ENCODE measurements around the gene ADO.
A peak's percentile ranks its signal among the peaks of the same experiment; 100 is the strongest.

Gene ADO

DNA sequence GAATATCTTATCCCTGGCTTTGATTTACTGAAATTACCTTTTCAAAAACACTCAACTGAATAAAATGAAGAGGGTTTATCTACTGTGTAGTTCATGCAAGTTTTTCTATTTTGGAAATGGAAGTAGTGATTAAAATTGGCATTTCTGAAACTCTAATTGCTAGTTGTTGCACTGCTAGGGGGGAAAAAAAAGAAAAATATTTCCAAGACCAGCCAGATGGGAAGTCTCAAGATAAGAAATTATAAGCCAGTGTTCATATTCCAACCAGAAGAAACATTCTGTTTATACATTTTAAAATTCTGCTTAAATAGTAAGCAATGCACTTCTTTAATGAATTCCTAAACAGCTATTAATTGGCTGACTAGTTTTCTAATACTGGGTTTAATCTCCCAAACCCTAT lies 9.4 kb upstream of the ADO start:
- DNase-seq, result no peak

DNA sequence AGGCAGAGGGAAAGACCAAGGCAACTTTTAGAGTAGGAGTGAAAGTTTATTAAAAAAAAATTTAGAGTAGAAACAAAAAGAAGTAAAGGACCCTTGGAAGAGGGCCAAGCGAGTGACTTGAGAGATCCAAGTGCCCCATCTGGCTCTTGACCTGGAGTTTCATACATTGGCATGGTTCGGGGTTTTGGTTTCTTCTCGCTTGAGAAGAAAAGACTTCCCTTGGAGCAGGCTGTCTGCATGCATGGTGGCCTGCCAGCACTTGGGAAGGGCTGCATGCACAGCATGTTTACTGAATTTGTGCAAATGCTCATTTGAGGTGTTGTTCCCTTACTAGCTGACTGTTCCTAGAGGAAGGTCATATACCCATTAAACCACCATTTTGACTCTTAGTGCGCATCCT lies 8.8 kb upstream of the ADO start:
- no peak for DNase-seq

DNA sequence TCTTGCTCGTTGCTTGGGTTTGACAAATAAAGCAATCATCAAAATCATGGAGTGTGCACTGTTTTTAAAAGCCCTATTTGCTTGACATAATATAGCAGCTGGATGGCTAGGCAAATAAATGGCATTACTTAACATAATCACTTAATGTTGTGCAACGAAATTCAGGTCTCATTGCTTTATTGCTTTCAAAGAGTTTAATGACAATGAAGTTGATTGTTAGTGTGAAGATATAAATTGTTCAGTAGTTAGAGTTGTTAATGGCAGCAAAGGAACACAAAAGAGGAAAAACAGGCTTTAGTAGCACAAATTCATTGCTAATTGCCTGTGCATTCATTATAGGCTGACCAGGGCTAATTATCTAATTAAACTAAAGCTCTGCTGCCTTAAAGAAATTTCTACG lies 7.6 kb upstream of the ADO start:
- no peak for DNase-seq

DNA sequence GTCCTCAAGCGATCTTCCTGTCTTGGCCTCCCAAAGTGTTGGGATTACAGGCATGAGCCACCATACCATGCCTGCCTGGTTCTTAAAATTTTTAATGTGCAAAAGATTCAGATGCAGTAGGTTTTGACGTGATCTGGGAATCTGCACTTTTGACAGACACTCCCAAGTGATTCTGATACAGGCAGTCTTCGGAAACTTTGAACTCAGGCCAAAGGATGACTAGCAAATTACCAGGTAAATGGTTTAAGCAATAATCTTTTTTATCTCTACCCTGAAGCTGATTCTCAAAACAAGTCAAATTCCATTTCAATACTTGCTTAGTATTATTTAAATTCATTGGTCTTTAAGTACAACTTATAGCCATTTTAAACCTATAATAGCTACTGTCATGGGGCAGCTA lies 2.6 kb upstream of the ADO start:
- DNase-seq, result no peak

DNA sequence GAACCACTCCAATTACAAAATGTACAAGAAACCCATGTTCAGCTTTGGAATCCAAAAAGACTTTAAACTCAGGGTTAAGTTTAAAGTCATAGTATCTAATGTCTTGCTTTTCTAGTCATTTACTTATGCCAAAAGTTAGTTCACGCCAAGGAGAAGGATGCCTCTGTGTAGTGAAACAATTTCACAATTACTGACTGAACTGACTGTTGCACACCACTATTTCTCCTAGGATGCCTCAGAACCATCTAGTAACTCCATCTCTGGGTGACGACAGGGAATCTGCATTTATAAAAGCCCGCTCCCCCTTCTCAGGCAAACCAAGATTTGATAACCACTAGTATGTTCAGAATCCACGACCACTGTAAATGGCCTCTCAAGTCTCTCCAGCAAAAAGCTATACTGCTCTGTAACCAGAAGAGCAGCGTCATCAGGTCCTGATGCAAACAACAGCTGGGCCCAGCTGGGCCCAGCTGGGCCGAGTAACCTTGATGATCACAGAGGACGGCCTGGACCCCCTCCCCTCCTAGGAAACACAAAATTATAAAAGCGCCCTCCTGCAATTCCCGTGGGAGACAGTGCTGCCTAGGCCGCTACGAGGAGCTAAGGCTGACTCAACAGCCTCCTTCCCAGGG lies 680 bp upstream of the ADO start:
- DNase-seq, result no peak

DNA sequence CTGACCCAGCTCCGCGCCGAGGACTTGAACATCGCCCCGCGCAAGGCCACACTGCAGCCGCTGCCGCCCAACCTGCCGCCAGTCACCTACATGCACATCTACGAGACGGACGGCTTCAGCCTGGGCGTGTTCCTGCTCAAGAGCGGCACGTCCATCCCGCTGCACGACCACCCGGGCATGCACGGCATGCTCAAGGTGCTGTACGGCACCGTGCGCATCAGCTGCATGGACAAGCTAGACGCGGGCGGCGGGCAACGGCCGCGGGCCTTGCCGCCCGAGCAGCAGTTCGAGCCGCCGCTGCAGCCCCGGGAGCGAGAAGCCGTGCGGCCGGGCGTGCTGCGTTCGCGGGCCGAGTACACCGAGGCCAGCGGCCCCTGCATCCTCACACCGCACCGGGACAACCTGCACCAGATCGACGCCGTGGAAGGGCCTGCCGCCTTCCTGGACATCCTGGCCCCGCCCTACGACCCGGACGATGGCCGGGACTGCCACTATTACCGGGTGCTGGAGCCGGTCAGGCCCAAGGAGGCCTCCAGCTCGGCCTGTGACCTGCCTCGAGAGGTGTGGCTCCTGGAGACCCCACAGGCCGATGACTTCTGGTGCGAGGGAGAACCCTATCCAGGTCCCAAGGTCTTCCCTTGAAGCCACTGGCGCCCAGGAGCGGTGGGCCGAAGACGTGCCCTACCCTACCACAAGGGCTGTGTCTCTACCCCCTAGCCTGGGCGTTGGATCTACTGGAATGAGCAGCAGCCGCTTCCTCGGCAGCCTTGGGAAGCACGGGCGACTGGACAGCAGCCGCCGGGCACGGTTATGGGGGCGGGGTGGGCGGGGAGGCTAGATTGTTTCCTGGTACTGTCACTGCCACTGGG lies 945 bp downstream of the ADO start:
- no peak for DNase-seq

DNA sequence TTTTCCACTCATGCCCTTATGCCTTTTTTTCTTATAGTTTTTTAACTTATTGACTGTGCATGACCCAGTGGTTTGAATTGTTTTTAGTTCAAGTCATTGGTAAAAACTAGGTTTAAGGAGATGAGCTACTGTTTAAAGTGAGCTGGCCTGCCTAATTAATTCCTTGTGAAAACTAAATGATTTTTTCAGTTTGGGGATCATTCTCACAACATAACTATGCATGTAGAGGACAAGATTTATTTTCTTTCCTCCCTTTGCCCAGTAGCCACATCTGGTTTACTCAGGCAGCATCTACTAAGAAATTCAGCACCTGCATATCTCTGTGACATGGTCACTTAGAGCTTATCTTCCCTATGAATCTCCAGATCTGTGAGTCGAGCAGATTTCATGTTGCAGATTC lies 1.7 kb downstream of the ADO start:
- DNase-seq, result no peak

DNA sequence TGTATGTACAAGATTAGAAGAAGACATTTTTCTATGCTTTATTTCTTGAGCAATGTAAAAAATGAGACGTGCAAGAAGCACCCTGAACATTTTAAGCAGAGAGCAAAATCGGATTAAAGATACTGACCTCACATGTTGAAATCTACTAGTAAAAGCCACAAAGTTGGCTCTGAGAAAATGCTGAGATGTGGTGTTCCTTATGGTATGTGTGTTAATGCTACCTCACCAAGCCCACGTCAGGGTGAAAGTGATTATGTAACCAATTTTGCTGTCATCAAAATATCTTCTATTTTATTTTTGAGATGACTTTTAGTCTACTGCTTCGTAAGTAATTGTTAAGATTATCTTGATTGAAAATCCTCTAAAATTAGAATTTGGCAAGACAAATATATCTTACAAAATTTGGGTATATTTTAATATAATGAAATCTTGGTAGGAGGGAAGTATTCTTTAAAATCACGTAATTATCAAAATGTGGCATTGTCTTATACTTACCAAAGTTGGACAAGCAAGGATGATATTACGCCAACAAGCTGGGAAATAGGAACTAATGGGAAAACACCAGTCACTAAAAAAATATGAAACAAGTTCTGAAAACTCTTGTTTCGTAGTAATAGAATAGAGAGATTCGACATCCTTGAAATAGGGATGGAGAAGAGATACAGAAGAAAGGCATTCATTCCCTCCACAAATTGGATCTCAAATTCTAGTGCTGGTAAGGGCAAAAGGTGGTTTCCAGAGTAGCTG lies 5.8 kb downstream of the ADO start:
- no peak for DNase-seq

DNA sequence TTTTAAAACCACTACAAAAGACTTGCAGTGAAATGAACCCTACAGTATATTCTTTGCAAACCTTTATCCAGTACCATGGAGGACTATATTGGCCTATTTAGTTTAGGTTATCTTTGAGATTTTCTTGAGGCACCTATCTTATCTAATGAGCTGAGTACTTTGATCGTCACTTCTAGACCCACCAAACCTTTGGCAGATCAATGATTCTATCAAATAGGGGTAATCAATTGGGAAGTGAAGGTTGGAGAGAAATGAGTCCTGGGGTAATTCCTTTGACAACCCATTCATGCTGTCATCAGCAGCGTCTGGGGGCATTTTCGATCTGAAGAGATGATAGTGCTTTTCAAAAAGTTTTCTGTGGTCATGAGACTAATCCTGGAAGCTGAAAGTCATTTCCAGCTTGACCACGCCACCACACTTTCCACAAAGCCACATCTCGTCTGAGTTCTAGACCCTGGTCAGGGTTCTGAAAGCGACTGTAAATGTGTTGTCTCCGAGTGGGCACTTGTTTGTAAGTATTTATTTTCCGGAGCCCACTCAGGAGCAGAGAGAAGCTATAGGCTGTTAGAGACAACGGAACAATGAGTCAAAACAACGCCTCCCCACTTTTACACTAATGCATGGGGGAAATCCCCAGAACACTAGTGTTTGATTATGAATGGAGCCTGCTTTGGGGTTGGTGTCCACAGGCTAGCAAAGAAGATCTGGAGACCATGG lies 6.8 kb downstream of the ADO start:
- no peak for DNase-seq

DNA sequence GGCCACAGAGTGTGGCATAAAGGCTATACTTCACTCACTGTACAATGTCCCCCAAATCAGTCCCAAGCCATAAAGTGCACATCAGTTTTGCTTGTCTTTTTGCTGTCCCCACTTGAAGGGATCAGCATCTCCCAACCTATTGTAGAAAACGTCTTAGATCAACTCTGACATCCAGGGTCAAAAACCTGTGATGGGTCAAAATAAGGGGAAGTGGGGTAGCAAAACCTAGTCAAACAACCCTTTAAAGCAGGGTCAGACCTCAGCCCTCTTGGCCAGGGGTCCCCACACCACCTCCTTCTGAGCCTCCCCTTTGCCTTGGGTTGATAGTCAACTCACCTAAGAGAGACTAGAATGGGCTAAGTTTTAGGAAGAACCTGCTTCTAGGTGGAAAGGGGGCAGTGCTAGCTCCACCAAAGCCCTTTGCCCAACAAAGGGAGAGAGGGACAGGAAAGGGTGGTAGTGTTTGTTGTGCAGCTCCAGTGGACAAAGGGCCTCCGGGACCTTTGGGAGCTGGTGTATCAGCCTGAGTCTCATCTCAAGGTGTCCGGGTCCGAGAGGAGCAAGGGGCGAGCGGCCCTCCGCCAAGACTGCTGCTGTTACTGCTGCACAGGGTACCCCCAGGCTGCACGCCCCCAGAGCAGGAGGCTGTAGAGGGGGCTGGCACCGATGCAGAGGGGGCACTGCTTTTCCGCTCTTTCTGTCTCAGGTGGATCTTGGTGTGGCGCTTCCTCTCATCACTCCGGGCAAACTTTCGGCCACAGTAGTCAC lies 8.3 kb downstream of the ADO start:
- no peak for DNase-seq

DNA sequence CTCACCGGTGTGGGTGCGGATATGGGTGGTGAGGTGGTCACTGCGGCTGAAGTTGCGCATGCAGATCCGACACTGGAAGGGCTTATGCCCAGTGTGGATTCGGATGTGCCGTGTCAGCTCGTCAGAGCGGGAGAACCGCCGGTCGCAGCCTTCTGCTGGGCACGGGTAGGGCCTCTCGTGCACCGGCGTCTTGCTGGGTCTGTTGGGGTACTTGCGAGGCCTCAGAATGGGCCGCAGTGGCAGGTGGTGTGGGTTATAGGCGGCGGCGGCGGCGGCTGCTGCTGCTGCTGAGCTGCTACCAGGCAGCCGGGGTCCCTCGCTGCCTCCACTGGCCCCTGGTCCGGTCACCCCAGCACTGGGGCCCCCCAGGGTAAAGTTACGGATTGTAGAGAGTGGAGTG lies 8.9 kb downstream of the ADO start:
- DNase-seq, result no peak

DNA sequence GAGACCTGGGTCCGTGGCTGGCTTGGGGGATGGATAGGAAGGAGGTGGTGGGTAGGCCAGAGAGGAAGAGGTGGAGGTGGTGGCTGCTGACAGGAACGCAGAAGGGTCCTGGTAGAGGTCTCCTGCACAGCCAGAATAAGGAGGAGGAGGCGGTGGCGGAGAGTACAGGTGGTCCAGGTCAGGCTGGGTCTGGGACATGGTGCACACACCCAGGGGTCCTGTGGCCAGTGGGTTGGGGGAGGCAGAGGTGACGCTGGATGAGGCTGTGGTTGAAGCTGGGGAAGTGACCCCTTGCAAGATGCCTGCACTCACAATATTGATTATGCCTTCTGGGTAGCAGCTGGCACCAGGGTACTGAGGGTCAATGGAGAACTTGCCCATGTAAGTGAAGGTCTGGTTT lies 9.5 kb downstream of the ADO start:
- DNase-seq, result no peak

DNA sequence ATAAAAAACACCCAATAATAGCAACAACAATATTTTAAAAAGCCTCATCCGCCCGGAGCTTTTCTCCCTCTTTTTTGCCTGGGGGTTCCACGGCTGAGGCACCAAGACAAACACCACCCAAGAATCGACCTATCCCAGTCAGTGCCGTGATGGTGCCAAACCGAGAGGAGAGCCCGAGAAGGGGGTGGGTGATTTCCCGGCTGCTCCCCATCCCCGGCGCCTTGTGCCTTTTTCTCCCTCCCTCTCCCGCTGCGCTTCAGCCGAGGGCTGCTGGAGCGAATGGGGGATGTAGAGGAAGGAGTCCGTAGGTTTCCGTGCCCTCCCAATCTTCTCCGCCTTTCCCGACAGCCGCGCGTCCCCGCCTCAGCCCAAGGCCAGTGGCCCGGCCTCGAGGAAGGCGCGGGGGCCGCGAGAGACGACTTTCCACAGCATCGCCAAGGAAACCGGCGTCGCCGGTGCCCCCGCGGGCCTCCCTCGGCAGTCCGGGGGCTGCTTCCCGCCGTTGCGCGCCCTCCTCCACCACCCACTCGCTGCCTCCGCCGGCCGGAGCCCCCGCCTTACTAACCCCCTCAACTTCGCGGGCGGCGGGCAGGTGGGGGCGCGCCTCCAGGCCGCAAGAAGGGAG lies 10.3 kb downstream of the ADO start:
- no peak for DNase-seq

DNA sequence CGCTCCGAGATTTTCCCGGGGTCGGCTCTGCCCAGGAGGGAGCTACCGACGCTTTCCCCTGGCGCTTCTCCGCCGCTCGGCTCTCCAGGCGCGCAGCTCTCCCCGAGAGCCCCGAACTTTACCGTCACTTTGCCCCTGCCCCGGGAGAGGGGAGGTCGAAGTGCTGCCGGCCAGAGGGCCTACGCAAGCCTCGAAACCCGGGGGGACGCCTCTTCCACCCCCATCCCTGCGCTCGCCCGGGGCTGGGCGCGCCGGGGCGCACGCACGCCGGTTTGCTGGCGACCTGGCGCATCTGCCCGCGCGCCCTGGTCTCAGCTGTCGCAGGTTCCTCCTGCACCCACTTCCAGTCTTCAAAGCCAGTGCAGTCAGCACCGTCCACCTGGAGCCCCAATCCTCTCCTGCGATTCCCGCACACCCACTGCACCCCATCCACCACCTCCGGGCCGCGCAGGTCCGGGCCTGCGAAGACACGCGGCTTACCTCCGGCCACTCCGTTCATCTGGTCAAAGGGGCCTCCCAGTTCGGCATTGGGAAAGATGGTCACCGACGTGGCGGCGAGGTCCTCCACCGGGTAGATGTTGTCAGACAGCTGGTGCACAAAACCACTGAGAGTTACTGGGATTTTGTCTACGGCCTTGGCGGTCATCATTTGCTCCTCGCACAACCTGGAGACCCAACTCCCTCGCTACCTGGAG lies 11.0 kb downstream of the ADO start:
- no peak for DNase-seq

DNA sequence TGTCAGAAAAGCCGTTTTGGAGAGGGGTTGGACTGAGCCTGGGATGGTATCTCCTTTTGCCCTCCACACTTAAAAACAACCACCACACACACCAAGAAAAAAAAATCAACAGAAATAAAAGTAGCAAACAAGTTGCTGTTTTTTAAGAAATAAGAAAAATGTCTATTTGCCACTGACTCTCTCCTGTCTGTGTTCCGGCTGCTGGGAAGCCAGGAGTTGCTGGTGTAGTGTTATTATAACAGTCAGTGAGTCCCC lies 11.5 kb downstream of the ADO start:
- DNase-seq, result no peak

DNA sequence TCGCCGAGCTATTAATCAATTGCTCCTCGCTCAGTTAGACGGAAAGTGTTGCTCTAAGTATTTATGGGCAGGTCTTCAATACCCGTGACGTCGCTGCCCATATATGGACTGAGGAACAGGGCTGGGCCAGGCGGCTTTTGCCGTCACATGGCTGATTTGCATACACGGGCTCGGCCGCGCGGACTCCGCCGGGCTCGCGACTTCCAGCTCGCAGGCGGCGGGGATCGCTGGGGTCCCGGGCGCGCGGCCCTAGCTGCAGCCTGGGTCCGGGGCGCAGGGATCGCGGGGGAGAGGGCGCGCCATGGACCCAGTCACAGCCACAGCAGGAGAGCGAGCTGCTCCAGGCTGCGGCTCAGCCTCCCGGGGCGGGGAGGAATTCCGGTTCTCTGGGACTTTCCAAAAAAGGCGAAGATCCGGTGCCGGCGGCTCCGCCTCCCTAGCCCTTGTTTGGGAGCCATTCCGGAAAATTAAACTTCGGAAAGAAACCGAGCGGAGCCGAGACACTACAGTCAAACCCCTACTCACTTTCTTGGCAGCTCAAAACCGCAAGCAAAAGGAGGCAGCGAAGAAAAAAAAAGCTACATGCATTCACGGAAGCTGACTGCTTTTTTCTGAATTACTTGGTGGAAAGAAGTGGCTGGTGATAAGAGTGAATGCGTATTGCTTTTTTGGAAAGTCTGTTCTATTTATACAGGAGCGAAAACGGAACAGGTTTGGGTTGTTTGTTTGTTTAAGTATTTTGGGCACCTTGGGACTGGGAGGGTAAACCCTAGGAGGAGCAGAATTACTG lies 12.0 kb downstream of the ADO start, which contains the start of gene EGR2:
Gene EGR2 (minus strand): TSS at position 36 of the 790 bp plus-strand sequence. CDS start 337 bp downstream, outside the sequence.
- DNase-seq, result peak; percentile 56 to 78

DNA sequence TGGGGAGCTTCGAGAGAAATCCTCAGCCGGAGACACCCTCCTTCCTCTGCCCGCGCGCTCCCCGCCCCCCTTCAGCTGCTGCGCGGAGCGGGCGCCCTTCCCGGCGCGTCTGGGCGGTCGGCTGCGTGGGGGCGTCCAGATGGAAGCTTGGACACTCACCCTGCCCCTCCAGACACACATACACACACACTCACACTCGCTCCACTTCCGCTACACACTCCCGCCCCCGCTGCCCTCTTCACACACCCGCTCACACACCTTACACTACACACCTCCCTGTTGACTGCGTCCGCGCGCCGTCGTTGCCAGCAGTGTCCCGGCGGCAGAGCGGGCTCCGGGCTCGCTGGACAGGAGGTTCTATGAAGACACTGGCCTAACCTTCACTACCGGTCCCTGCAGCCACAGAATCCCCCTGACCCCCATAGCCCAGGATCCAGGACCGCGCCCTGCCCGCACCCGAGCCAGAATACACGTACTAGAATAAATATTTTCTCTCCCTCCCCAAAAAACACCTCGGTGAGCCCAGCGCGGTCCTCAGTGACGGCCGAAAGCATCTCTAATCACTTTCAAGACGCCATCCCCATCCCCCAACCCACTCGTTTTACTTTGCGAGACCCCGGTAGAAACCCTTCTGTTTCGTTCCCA lies 12.7 kb downstream of the ADO start:
- DNase-seq, result no peak

DNA sequence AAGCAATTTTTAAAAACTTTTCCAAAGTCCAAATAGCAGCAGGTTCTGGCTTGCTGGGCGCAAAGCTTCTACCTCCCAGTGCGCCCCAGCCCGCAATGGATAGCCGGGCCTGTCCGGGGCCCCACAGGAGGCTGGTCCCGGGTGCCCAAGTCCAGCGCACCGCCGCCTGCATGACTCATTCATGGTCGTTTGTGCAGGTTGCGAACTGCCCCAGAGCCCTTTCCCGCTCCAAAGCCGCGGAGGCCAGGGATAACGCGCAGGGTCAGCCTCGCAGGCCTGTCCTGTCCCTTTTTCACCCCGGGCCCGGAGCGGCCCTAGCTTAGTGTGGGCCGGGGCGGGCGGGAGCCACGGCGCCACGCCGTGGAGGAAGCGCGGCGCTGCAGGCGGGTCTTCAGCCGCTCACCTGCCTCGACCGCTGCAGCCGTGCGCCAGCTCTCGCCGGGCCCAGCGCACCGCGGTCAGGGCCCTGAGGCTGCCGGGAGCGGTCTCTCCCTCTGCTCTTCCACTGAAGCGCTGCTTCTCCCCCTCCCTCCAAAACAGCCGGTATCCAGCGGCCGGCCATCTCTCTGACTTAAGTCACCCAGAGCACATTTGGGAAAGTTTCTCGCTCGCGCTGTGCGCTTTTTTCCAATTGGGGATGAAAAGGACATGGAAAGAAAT lies 13.4 kb downstream of the ADO start:
- DNase-seq, result peak in 1 of 2 experiments; percentile 16

DNA sequence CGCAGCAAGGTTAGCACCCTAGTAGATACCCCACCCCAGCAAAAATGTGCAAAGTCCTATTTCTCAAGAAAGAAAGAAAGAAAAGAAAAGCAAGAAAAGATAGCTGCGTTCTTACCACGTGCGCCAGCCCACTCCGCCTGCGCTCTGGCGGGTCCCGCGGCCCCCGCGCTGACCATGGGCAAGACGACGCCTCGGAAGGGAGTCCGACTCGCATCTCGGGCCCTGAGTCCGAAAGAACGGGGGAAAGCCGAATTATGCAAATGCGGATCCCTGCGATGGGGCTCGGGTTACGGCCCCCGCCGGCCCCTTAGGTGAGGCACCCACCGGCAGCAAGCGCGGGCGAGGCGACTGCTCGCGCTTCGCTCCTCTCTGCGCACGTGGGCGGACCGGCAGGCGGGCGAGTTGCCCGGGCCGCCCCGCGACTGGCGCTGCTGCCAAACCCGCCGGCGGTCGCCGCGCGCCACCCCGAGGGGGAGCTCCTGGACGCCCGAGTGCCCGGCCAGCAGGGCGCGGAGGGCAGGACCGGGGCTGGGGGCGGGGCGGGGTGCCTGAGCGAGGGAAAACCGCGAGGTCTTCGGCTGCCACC lies 14.0 kb downstream of the ADO start:
- DNase-seq, result no peak
